HFFc6 (cell line): Measurements from ENCODE around the gene GNAT1. TPM values are rescaled to one million over a fixed set of nuclear protein-coding genes. Genes with fewer than 3 reads are reported as not detected.

ENCODE experiments used
- DNase-seq: peaks from one replicate; pipeline ENCODE4 v3.0.0-alpha.2; 2018
- H3K27ac Mint-ChIP-seq: 2 replicates; pipeline ENCODE4 v1.8.0; 2020; ENCODE audit warnings: mild to moderate bottlenecking, mixed read lengths
- H3K27me3 Mint-ChIP-seq: 2 replicates; pipeline ENCODE4 v1.8.0; 2021; ENCODE audit warnings: mild to moderate bottlenecking, moderate library complexity, mixed read lengths; ENCODE audit not compliant: insufficient read depth
- H3K36me3 Mint-ChIP-seq: 2 replicates; pipeline ENCODE4 v1.8.0; 2021; ENCODE audit warnings: low read depth, mixed read lengths
- H3K4me1 Mint-ChIP-seq: 2 replicates; pipeline ENCODE4 v1.8.0; 2020; ENCODE audit warnings: low read depth, mixed read lengths
- H3K4me3 Mint-ChIP-seq: 2 replicates; pipeline ENCODE4 v1.8.0; 2020; ENCODE audit warnings: mild to moderate bottlenecking, moderate library complexity, mixed read lengths
- H3K9me3 Mint-ChIP-seq: 2 replicates; pipeline ENCODE4 v1.8.0; 2020; ENCODE audit warnings: mild to moderate bottlenecking, mixed read lengths
- total RNA-seq, 6 experiments: library from RNA; stranded (reverse); fragmentation: NEBNext Ultra II Directional; extraction: Animal tissue kit (Norgen Biotek cat#: 25700); gene quantifications; 2 replicates in 1 of 6; 3 replicates in 5 of 6; pipeline ENCODE4 v1.2.3, GENCODE V29; 2021
- TF ChIP-seq, protein P1 (sequence below): fragments of 200-600 bp; sonication (generic); IDR thresholded peaks from 2 replicates; pipeline ENCODE4 v1.5.0; 2021; ENCODE audit warnings: antibody characterized with exemption, mild to moderate bottlenecking

The GNAT1 gene
- total RNA-seq, 6 experiments from 2014 or later: not detected

DNA sequence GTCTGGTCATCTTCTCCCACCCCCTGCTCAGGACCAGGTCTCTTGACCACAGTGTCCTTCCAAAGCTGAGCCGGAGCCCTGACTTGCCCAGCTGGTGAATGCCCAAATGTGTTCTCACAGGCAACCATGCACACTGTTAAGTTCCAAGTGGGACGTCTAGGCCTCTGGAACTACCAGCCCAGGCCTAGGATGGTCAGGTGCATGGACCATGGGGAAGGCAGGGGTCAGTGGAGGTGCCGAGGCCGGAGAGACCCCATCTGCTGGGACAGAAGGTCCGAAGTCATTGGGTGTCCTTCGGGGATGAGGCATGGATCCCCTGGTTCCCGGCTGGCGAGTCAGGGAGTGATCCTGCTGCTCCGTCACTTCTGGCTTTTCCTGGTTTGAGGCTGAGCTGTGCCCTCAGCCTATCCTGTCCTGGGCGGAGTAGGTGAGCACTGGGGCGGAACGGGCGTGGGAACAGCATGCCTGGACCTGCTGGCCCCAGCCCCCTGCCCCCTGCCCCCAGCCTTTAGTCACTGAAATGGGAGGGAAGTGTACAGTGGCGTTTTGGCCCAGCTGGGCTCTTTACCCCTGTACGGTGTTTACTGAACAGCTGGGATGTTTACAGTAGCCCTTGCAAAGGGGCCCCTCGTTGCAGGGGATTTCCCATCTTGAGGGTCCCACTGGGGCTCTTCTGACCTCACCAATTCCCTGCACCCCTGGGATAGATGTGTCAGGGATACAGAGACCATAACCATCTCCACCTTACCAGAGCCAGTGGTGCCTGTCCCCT is 24.2 kb upstream of the GNAT1 start:
- H3K36me3 Mint-ChIP-seq: no peaks in the 10 kb centered on the region
- peaks cover 79% of the 10 kb centered on the region for H3K4me1 Mint-ChIP-seq
- no peaks in the 10 kb centered on the region for H3K9me3 Mint-ChIP-seq
- peak overlapping the region; percentile 10; the same call in 1 of the 2 replicates for H3K4me3 Mint-ChIP-seq
- TF ChIP-seq, protein P1, sequence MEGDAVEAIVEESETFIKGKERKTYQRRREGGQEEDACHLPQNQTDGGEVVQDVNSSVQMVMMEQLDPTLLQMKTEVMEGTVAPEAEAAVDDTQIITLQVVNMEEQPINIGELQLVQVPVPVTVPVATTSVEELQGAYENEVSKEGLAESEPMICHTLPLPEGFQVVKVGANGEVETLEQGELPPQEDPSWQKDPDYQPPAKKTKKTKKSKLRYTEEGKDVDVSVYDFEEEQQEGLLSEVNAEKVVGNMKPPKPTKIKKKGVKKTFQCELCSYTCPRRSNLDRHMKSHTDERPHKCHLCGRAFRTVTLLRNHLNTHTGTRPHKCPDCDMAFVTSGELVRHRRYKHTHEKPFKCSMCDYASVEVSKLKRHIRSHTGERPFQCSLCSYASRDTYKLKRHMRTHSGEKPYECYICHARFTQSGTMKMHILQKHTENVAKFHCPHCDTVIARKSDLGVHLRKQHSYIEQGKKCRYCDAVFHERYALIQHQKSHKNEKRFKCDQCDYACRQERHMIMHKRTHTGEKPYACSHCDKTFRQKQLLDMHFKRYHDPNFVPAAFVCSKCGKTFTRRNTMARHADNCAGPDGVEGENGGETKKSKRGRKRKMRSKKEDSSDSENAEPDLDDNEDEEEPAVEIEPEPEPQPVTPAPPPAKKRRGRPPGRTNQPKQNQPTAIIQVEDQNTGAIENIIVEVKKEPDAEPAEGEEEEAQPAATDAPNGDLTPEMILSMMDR: no peak
- H3K27me3 Mint-ChIP-seq: no peaks in the 10 kb centered on the region; the same call in 1 of the 2 replicates
- DNase-seq: no peak
- H3K27ac Mint-ChIP-seq: peak overlapping the region; percentile 71

DNA sequence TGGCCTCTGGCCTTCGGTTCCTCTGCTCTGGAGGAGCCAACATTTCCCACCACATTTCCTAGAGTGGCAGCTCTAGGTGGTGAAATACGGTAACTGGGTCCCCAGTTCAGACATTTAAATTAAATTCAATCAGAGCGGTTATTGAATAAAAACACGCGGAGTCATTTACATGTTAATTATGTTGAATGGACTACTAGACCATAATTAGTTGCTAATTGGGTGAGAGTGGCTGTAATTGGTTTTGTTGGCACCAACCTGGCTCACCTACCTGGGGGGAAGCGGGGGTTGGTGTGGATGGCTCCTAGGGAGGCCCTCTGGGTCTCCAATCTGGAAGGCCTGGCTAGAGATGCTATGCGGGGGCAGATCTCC is 23.6 kb upstream of the GNAT1 start:
- no peaks in the 10 kb centered on the region for H3K36me3 Mint-ChIP-seq
- TF ChIP-seq, protein P1: no peak
- H3K4me3 Mint-ChIP-seq: no peak overlapping the region
- no peaks in the 10 kb centered on the region for H3K9me3 Mint-ChIP-seq
- peak overlapping the region; percentile 69 for H3K27ac Mint-ChIP-seq
- H3K4me1 Mint-ChIP-seq: peaks cover 73% of the 10 kb centered on the region
- no peak for DNase-seq
- H3K27me3 Mint-ChIP-seq: no peaks in the 10 kb centered on the region; the same call in 1 of the 2 replicates

DNA sequence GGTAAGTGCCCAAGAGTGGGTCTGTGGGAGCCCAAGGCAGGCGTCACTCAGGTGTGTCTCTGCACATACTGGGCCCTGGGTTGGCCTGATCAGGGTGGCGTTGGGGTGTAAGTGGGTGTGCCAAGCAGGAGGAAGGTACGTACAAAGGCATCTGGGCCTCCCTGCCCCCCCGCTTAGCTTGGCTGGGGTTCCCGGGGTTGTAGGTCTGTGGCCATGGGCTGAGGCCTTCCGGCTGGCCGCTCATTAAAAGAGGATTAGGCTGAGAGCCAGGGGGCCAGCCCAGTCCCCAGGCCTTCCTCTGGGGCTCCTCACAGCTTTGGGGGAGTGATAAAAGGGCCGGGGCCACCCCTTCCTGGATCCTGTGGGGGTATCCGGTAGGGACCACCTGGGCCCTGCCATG is 23.0 kb upstream of the GNAT1 start:
- Mint-ChIP-seq H3K4me1 (peaks cover 68% of the 10 kb centered on the region), H3K27ac (peak overlapping the region; percentile 69), H3K27me3 (no peaks in the 10 kb centered on the region; the same call in 1 of the 2 replicates), H3K9me3 (no peaks in the 10 kb centered on the region), H3K36me3 (no peaks in the 10 kb centered on the region), H3K4me3 (no peak overlapping the region)
- TF ChIP-seq, protein P1: no peak
- no peak for DNase-seq

DNA sequence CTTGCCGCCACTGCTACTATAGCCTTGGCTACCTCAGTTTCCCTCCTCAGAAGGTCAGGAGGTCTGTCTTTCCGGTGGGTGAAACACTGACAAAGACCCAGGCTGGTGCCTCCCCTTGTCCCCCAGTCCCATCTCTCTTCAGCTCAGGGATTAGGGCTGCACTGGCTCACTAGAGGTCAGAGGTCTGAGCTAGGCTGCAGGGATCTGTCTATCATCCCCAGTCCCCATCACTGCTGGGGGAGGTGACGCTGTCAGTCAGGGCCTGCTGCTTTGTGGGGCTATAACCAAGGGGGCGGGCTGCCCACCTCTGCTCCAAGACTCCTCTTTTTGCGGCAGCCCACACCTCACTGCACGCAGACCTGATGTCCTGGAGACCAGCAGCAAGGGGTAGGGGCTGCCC is 22.6 kb upstream of the GNAT1 start:
- no peaks in the 10 kb centered on the region for H3K9me3 Mint-ChIP-seq
- no peaks in the 10 kb centered on the region for H3K36me3 Mint-ChIP-seq
- H3K27me3 Mint-ChIP-seq: no peaks in the 10 kb centered on the region; the same call in 1 of the 2 replicates
- TF ChIP-seq, protein P1: no peak
- no peak overlapping the region for H3K27ac Mint-ChIP-seq
- no peak for DNase-seq
- H3K4me3 Mint-ChIP-seq: no peak overlapping the region
- peaks cover 64% of the 10 kb centered on the region for H3K4me1 Mint-ChIP-seq

DNA sequence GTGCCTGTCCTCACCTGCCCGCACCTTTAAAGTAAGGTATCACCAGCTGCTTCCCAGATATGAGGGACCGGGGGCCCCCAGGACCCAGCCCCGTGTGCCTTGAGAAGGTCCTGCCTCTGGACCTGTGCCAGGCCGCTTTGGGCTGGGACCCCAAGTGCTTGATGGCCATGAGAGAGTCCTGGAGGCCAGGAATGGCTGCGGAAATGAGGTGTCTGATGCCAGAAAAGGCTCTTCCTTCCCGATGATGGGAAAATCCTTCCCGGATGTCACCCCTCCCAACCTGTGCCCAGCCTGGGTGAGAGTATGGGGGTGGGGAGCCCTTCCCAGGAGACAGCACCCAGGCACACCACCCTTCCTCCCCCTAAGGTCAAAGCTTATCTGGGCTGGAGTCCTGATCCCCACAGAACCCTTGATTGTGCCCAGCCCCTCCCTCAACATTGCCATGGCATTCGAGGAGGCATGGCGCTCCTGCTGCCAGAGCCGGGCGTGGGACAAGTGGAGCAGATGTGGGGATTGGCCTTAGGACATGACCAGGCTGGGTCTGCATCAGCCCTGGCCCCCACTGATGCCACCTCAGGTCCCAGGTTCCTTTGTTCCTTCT is 22.1 kb upstream of the GNAT1 start:
- Mint-ChIP-seq H3K36me3 (no peaks in the 10 kb centered on the region), H3K27me3 (no peaks in the 10 kb centered on the region; the same call in 1 of the 2 replicates), H3K4me3 (no peak overlapping the region), H3K27ac (no peak overlapping the region; the same call in 1 of the 2 replicates), H3K9me3 (no peaks in the 10 kb centered on the region), H3K4me1 (peaks cover 58% of the 10 kb centered on the region)
- DNase-seq: no peak
- TF ChIP-seq, protein P1: no peak
